Measurements from ENCODE around the gene PHAF1.

The PHAF1 gene

GRCh38 chr16:67109407-67110135, at the start of gene PHAF1:
PHAF1 (plus strand) TSS chr16:67109941; CDS start chr16:67110176, 235 bp downstream.
- peak; percentile 60 for DNase-seq (ENCODE audit: extremely low read depth, low read depth)

GRCh38 chr16:67063008-67063407, 46.7 kb upstream of the PHAF1 start:
- H3K4me3 ChIP-seq (replicated peaks; ENCODE audit: low read depth, low read length) = no peak overlapping the region
- DNase-seq (ENCODE audit: extremely low read depth, low read depth) = no peak
- no peak for TF ChIP-seq CTCF (IDR thresholded peaks at IDR 0.05; ENCODE audit: low read depth, low read length, missing control alignments)

More at GRCh38 chr16:67109407-67110135, at the start of gene PHAF1:
- no peak for TF ChIP-seq CTCF (IDR thresholded peaks at IDR 0.05; ENCODE audit: low read depth, low read length, missing control alignments)
- peak within 1 kb of the TSS; percentile 99 for H3K4me3 ChIP-seq (replicated peaks; ENCODE audit: low read depth, low read length)

GRCh38 chr16:67068212-67068753, 41.5 kb upstream of the PHAF1 start:
- no peak for TF ChIP-seq CTCF (IDR thresholded peaks at IDR 0.05; ENCODE audit: low read depth, low read length, missing control alignments)
- no peak for DNase-seq (ENCODE audit: extremely low read depth, low read depth)
- no peak overlapping the region for H3K4me3 ChIP-seq (replicated peaks; ENCODE audit: low read depth, low read length)

GRCh38 chr16:67071476-67072048, 38.2 kb upstream of the PHAF1 start:
- DNase-seq (ENCODE audit: extremely low read depth, low read depth) = no peak
- no peak overlapping the region for H3K4me3 ChIP-seq (replicated peaks; ENCODE audit: low read depth, low read length)
- TF ChIP-seq CTCF (IDR thresholded peaks at IDR 0.05; ENCODE audit: low read depth, low read length, missing control alignments) = no peak

- TF ChIP-seq CTCF (IDR thresholded peaks at IDR 0.05; ENCODE audit: low read depth, low read length, missing control alignments) = no peak
- no peak overlapping the region for H3K4me3 ChIP-seq (replicated peaks; ENCODE audit: low read depth, low read length)
- DNase-seq (ENCODE audit: extremely low read depth, low read depth) = no peak
Measured at GRCh38 chr16:67075331-67075730, 34.4 kb upstream of the PHAF1 start.

DNA sequence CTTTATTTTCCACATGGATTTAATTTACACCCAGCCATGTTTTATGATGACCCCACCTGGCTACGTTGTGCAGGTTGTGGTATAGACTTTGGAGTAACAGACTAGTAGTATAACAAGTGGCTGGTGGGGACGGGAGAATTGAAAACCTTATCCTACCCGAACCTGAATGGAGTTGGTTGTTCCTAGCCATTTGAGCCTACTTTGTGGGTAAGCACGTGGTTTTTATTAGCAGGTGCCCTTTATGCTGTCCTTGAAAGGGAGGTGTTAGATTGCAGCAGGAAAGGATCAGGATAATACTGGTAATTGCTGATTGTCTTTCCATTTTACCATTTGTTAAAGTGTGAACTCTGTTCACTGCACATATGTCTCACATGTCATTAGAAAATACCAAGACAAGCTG, 31.9 kb upstream of the PHAF1 start:
- H3K4me3 ChIP-seq (replicated peaks; ENCODE audit: low read depth, low read length) = no peak overlapping the region
- TF ChIP-seq CTCF (IDR thresholded peaks at IDR 0.05; ENCODE audit: low read depth, low read length, missing control alignments) = no peak
- DNase-seq (ENCODE audit: extremely low read depth, low read depth) = no peak

Measured in HFF-Myc (cell line).